Measurements from ENCODE around the gene SCNN1A. TPM values are rescaled to one million over a fixed set of nuclear protein-coding genes. Genes with fewer than 3 reads are reported as not detected.
A peak's percentile ranks its signal among the peaks of the same experiment; 100 is the strongest.

SCNN1A gene
- total RNA-seq, 4 donors from 2014 or later = 74.2 to 143 (median 93.7) TPM

DNA sequence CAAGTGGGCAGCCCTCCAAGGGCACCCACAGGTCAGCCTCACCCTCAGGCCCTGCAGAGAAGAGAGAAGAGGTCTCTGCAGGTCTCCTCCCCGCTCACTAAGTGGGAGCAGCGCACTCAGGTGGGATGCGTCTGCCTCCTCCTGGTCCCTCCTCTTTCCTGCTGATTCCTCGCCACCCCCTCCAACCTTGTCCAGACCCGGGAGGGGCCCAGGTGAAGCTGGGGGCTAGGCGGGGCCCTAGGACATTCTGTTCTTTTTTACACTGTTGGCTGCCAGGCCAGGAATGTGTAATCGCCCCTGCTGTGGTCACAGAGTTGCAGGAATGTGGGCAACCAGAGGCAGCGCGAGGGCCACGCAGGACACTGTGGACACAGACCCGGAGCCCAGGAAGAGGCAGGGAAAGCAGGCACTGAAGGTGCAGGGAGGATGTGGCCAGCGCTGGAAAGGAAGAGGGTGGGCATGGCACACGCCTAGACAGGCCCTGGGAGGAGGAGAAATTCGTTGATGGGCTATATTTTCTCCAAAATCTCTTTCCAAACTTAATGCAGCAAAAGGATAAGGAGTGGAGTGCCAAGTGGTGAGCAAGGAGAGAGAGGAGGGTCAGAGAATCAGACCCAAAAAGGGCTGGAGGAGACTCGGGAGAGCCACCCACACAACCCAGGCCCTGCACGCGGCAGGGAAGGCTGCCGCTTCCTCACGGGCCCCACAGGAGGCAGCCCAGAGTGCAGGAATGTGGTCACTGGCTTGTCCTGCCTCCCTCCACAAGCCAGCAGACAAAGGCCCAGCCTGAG, 911 bp upstream of the SCNN1A start:
- H3K27ac ChIP-seq = peak overlapping the region; percentile 82
- TF ChIP-seq POLR2AphosphoS5 (IDR thresholded peaks at IDR 0.05) (peak in 2 of 3 donors; percentile 48 to 66), POLR2A (IDR thresholded peaks at IDR 0.05) (no peak)
- TF ChIP-seq, protein P1, sequence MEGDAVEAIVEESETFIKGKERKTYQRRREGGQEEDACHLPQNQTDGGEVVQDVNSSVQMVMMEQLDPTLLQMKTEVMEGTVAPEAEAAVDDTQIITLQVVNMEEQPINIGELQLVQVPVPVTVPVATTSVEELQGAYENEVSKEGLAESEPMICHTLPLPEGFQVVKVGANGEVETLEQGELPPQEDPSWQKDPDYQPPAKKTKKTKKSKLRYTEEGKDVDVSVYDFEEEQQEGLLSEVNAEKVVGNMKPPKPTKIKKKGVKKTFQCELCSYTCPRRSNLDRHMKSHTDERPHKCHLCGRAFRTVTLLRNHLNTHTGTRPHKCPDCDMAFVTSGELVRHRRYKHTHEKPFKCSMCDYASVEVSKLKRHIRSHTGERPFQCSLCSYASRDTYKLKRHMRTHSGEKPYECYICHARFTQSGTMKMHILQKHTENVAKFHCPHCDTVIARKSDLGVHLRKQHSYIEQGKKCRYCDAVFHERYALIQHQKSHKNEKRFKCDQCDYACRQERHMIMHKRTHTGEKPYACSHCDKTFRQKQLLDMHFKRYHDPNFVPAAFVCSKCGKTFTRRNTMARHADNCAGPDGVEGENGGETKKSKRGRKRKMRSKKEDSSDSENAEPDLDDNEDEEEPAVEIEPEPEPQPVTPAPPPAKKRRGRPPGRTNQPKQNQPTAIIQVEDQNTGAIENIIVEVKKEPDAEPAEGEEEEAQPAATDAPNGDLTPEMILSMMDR (IDR thresholded peaks at IDR 0.05) = peak; percentile 13 to 62
- no peak overlapping the region for H3K4me3 ChIP-seq
- H3K27me3 ChIP-seq = no peaks in the 10 kb centered on the region
- H3K36me3 ChIP-seq = no peaks in the 10 kb centered on the region
- peaks cover 86% of the 10 kb centered on the region for H3K4me1 ChIP-seq
- WGBS = 27% methylated on average over 15 of the region's 19 CpGs
- peak in 1 of 2 donors; percentile 79 for DNase-seq (ENCODE audit: low spot score in 2 of 2)
- no peaks in the 10 kb centered on the region for H3K9me3 ChIP-seq

DNA sequence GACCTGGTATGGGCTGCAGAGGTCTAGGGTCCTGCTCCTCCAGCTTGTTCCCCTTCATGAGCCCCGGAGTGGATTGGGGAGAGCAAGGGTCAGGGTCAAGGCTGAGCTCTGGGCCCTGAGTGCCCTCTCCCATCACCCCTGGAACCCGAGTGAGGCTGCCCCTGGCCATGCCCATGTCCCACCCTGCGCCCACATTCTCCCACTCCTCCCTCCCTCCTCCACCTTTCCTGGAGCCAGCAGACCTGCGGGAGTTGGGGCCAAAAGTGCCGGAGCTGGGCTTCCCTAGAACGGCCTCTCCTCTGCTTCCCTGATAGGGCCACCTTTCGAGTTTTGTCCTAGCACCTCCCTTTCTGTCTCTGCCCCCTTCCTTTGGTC, 590 bp downstream of the SCNN1A start:
- no peaks in the 10 kb centered on the region for H3K36me3 ChIP-seq
- H3K27ac ChIP-seq = peak overlapping the region; percentile 82
- TF ChIP-seq EP300 (IDR thresholded peaks at IDR 0.05) = no peak
- no peak for TF ChIP-seq POLR2A (IDR thresholded peaks at IDR 0.05)
- TF ChIP-seq POLR2AphosphoS5 (IDR thresholded peaks at IDR 0.05) = no peak
- TF ChIP-seq, protein P1 (IDR thresholded peaks at IDR 0.05) = no peak
- H3K4me3 ChIP-seq = peak overlapping the region; percentile 25
- 54% methylated on average over 7 of the region's 7 CpGs for WGBS
- H3K4me1 ChIP-seq = peaks cover 89% of the 10 kb centered on the region
- no peaks in the 10 kb centered on the region for H3K27me3 ChIP-seq
- no peak for DNase-seq (ENCODE audit: low spot score in 2 of 2)
- no peaks in the 10 kb centered on the region for H3K9me3 ChIP-seq

DNA sequence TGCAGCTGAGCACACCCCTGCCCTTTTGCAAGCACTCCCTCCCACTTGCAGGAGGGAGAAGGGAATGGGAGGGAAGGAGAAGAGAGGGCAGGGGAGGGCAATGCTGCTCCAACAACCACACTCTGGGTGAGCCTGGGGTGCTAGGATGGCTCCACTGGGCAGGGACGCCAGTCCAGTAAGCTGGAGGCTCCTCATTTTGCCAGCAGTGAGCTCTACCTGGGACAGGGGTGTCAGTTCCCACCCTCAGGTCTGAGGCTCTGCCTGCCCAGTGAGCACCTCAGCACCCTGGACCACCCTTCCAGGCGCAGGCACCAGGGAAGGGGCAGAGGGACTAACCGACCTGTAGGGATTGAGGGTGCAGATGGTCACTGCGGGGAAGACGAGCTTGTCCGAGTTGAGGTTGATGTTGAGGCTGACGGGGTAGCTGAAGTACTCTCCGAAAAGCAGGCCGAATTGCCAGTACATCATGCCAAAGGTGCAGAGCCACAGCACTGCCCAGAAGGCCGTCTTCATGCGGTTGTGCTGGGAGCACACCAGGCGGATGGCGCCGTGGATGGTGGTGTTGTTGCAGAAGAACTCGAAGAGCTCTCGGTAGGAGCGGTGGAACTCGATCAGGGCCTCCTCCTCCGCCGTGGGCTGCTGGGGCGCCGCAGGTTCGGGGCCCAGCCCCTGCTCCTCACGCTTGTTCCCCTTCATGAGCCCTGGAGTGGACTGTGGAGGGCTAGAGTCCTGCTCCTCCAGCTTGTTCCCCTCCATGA, 1.2 kb downstream of the SCNN1A start:
- TF ChIP-seq EP300 (IDR thresholded peaks at IDR 0.05) (no peak), POLR2AphosphoS5 (IDR thresholded peaks at IDR 0.05) (no peak), POLR2A (IDR thresholded peaks at IDR 0.05) (no peak)
- TF ChIP-seq, protein P1 (IDR thresholded peaks at IDR 0.05) = no peak
- H3K27me3 ChIP-seq = no peaks in the 10 kb centered on the region
- DNase-seq (ENCODE audit: low spot score in 2 of 2) = no peak
- peak overlapping the region; percentile 82 for H3K27ac ChIP-seq
- H3K4me1 ChIP-seq = peaks cover 87% of the 10 kb centered on the region
- H3K9me3 ChIP-seq = no peaks in the 10 kb centered on the region
- H3K36me3 ChIP-seq = no peaks in the 10 kb centered on the region
- peak overlapping the region; percentile 25 for H3K4me3 ChIP-seq
- 93% methylated on average over 15 of the region's 24 CpGs for WGBS

DNA sequence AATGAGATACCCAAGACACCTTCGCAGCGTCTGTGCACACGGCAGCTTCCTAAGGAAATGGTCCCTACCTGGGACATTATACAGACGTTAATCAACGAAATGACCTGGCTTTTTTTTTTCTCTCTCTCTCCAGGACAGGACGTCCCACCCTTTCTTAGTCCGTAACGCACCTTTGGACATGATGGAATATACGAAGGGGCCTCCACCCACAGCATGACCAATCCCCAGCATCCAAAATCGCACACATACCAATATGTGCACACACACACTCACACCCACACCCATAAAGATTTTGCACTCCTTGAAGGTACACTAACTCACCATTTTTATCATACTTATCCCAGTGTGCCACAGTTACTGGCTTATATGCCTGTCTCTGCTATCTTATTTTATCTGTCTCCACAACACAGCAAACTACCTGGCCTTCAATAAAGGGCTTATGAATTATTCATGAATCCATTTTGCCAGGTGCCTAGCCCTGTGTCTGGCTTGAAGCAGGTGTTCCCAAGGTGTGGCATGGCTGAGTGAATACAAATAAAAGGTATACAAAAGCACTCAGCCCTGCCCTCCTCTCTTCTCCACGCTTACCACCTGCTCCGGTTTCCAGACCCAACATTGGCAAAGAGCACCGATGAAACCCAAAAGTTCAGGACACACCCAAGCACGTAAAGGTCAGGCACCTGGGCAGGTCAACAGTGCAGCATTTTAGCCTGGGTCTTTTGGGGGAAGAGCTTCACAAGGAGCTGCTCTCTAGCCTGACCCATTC, 2.2 kb downstream of the SCNN1A start:
- WGBS = 53% methylated on average over 14 of the region's 14 CpGs
- TF ChIP-seq POLR2A (IDR thresholded peaks at IDR 0.05) = no peak
- peak overlapping the region; percentile 25 for H3K4me3 ChIP-seq

DNA sequence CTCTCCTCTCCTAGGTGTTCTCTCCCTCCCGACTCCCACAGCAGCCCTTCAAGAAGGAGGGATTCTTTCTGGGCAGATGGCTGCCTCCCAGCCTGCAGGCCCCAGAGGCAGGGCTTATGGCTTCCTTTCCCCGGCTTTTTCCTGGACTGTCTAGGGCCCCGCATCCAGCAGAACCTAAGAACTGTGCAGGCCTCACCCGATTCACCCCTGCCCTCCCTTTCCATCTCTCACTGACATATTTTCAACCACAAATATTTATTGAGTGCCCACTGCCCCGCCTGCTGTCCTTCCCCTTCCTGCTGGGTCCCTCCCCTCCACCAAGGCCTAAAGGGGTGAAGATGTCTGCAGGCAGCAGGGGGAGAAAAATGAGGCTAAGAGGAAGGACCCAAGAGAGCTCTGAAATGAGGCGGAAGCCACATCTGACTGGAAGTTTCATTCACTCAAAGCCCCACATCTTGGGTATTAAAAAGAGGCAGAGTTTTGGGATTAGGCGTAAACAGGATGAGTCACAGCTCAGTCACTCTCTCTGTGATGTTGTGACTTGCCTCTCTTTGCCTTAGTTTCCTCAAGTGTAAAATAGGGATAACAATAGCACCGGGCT, 2.9 kb downstream of the SCNN1A start:
- 24% methylated on average over 8 of the region's 8 CpGs for WGBS
- DNase-seq (ENCODE audit: low spot score in 2 of 2) = no peak
- peak overlapping the region; percentile 82 for H3K27ac ChIP-seq
- H3K4me1 ChIP-seq = peaks cover 88% of the 10 kb centered on the region
- H3K27me3 ChIP-seq = no peaks in the 10 kb centered on the region
- H3K36me3 ChIP-seq = no peaks in the 10 kb centered on the region
- no peaks in the 10 kb centered on the region for H3K9me3 ChIP-seq
- peak overlapping the region; percentile 2 for H3K4me3 ChIP-seq
- TF ChIP-seq, protein P1 (IDR thresholded peaks at IDR 0.05) = peak in 1 of 2 donors; percentile 4
- TF ChIP-seq POLR2AphosphoS5 (IDR thresholded peaks at IDR 0.05) = no peak

More for the DNA sequence above, 2.2 kb downstream of the SCNN1A start:
- Histone ChIP-seq H3K27me3 (no peaks in the 10 kb centered on the region), H3K27ac (peak overlapping the region; percentile 82), H3K4me1 (peaks cover 89% of the 10 kb centered on the region), H3K36me3 (no peaks in the 10 kb centered on the region), H3K9me3 (no peaks in the 10 kb centered on the region)
- no peak for DNase-seq (ENCODE audit: low spot score in 2 of 2)

Measured in suprapubic skin (tissue), 4 donors.